SIG-M5 (cell line): ENCODE results near the gene FGF18.
"Not testable (repeated sequence)": the region's sequence is repeated elsewhere in the genome, so short reads cannot be mapped to it uniquely, and the experiment has no call there.

Experiments
- DNase-seq: peaks from one replicate; lab custom pipeline; 2025; lab: John Stamatoyannopoulos, UW

Gene FGF18, protein sequence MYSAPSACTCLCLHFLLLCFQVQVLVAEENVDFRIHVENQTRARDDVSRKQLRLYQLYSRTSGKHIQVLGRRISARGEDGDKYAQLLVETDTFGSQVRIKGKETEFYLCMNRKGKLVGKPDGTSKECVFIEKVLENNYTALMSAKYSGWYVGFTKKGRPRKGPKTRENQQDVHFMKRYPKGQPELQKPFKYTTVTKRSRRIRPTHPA

DNA sequence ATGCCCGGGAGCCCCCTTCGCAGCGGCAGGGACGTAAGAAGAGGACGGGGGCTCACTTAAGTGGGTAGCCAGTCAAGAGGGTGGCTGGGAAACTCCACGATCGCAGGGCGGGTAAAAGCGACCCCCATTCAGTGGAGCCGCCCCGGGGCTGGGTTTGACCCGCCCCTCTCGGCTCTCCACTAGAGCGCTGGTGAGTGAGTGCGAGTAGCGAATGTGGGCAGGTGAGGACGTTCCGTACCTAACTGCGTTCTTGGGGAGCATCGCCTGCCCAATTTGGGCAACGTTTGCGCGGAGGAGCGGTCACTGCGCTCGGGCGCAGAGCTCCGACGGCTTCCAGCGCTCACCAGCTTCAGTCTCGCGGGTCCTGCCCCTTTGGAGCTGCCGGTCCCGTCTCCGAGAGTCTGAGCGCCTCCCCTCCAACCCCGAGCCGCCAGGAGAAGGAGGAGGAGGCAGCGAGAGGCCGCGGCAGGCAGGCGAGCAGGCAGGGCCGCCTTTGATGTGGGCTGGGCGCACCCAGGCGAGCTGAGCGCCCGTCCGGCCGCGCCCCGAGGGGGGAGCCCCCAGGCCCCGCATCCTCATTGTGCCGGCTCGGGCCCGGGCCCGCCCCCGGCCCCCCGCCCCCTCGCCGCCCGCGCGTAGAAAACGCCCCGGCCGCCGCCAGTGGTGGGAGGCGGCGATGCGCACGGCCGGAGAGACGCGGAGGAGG, at the start of gene FGF18:
Gene FGF18 (plus strand): TSS at position 666 of the 706 bp plus-strand sequence. CDS start 553 bp downstream, outside the sequence.
- DNase-seq: no peak

GRCh38 chr5:171369898-171370297, 49.5 kb upstream of the FGF18 start:
- no peak for DNase-seq

GRCh38 chr5:171370881-171371280, 48.6 kb upstream of the FGF18 start:
- not testable (repeated sequence) for DNase-seq

- no peak for DNase-seq
These were observed 48.1 kb upstream of the FGF18 start for GRCh38 chr5:171371326-171371725.

GRCh38 chr5:171379961-171380360, 39.5 kb upstream of the FGF18 start:
- DNase-seq: no peak

DNA sequence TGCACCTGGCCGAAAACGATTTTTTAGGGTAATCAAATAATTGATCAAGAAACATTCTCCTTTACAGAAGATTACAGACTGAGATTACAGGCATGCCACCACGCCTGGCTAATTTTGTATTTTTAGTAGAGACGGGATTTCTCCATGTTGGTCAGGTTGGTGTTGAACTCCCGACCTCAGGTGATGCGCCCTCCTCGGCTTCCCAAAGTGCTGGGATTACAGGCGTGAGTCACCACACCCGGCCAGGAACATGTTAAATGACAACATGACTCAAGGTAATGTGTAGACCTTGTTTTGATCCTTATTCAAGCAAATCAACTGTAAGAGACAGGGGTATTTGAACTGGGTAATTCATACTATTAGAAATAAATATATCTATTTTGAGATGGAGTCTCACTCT, 35.0 kb upstream of the FGF18 start:
- not testable (repeated sequence) for DNase-seq

- DNase-seq: not testable (repeated sequence)
These were observed 34.4 kb upstream of the FGF18 start for GRCh38 chr5:171384999-171385398.

- no peak for DNase-seq
These were observed 33.3 kb upstream of the FGF18 start for GRCh38 chr5:171386006-171386671.

DNA sequence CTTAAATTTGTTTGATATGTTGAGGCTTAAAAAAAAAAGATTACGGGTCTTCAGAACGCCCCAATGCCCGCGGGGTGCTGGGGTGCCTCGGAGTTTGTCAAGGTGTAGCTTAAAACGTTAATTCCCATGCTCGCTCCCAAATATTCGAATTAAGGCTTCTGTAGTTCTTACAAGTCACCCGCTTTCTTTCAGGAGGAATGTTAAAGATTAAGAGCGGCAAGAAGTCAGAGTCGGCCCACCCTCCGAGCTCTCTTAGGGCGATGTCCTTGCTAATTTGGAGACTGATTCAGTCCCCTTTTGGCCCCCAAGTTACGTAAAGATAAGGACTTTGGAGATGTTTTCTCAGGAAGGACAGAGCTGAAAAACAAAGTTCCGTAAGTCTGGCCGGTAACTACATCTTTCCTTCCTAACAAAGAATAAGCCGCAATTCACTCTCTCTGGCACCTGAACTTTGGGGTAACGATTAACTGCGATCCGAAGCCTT, 32.5 kb upstream of the FGF18 start:
- no peak for DNase-seq

- DNase-seq: peak; percentile 91
These were observed 32.0 kb upstream of the FGF18 start, which contains the start of gene NPM1 for GRCh38 chr5:171387345-171387969. Gene NPM1, plus strand, starts transcription at chr5:171387849. Its CDS starts 100 bp downstream, at chr5:171387949.

GRCh38 chr5:171387970-171388815, 31.3 kb upstream of the FGF18 start:
- no peak for DNase-seq

DNA sequence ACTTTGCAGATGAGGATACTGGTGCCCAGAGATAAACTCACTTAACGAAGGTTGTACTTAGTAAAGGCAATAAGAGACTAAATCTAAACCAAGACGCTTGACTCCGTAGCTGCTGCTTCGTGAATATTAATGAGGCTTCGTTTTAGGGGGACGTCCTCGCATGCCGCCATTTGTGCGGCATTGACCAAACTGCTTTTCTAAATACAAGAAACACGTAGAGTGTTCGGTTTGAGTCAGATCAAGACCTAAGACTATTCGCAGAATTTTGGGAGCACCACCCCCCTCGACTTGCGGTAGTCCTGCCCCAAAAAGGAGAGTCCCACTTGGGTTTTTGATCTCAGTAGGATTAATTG, 30.7 kb upstream of the FGF18 start:
- DNase-seq: no peak

DNA sequence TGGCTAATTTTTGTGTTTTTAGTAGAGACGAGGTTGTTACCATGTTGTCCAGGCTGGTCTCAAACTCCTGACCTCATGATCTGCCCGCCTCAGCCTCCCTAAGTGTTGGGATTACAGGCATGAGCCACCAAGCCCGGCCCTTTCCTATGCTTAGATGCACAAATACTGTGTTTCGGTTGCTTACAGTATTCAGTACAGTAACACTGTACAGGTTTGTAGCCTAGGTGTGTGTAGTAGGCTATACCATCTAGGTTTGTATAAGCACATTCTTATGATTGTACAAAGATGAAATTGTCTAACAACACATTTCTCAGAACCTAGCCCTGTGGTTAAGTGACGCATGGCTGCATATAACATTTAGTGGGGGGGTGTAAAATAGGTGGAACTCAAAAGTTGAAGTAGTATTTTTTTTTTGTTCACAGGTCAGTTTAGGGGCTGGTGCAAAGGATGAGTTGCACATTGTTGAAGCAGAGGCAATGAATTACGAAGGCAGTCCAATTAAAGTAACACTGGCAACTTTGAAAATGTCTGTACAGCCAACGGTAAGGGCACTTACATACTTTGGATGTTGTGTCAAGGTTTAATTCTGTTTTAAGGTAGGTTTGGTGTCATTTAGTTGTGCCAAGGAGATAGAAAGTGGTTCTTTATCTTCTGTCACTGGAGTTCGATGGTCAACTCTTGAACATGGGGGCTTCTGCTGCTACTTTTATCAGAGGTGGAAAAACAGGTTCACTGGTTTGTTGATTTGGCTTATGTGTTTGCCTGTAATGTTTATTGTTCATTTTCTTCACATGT, 28.4 kb upstream of the FGF18 start:
- no peak for DNase-seq

DNA sequence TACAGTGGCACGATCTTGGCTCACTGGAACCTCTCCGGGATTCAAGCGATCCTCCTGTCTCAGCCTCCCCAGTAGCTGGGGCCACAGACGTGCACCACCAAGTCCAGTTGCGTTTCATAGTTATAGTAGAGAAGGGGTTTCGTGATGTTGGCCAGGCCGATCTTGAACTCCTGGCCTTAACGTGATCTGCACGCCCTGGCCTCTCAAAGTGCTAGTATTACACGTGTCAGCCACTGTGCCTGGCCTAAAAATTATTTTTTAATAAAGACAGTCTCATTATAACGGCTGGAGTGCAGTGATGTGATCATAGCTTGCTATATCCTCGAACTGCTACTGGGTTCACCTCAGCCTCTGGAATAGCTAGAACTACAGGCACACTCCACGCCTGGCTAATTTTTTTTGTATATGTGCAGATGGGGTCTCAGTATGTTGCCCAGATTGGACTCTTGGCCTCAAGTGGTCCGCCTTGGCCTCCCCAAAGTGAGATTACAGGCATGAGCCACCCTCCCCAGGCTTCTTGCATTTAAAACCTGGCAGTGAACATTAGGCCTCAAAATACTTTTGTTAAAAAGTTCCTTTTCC, 27.4 kb upstream of the FGF18 start:
- DNase-seq: no peak

DNA sequence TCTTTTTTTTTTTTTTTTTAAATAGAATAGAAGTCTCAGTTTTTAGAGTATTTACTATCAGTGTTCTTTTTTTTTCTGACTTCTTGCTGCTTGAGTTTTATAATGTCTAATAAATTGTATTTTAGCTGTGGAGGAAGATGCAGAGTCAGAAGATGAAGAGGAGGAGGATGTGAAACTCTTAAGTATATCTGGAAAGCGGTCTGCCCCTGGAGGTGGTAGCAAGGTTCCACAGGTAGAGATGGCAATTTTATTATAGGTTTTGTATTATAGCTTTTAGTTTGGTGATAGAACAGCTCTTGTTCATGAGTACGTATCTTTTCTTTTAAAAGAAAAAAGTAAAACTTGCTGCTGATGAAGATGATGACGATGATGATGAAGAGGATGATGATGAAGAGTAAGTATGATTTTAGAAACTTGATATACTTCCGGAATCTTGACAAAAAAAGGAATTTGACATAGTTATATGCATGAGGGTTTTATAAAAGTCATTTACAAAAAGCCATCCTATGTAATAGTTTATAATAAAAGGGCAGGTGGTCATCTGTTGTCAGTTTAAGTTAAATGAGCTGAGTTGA, 26.8 kb upstream of the FGF18 start:
- no peak for DNase-seq

- no peak for DNase-seq
These were observed 24.4 kb upstream of the FGF18 start for GRCh38 chr5:171395042-171395441.

DNA sequence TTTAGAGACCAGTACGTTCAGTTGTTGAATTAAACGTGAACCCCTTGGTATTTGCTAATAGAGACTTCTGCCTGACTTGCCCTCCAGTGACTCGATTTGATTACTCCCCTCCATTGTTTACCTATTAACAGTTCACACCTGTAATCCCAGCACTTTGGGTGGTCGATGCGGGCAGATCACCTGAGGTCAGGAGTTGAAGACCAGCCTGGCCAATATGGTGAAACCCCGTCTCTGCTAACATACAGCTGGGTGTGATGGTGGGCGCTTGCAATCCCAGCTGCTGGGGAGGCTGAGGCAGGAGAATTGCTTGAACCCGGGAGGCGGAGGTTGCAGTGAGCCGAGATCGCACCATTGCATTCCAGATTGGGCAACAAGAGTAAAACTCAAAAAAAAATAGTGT, 22.9 kb upstream of the FGF18 start:
- DNase-seq: not testable (repeated sequence)

- no peak for DNase-seq
These were observed 22.3 kb upstream of the FGF18 start for GRCh38 chr5:171397190-171397589.

- no peak for DNase-seq
These were observed 21.8 kb upstream of the FGF18 start for GRCh38 chr5:171397599-171397998.

GRCh38 chr5:171398660-171399059, 20.8 kb upstream of the FGF18 start:
- DNase-seq: not testable (repeated sequence)
